Nephron progenitor cell (in vitro differentiated cells): Measurements from ENCODE around the gene GRIN2C.
"Not testable (repeated sequence)": the region's sequence is repeated elsewhere in the genome, so short reads cannot be mapped to it uniquely, and the experiment has no call there.

ENCODE experiments used
- DNase-seq: peaks from one replicate; pipeline ENCODE4 v3.0.0; 2021
- H3K27ac Mint-ChIP-seq: 2 replicates; pipeline ENCODE4 v1.8.0; 2021; ENCODE audit warnings: mild to moderate bottlenecking, moderate library complexity, mixed read lengths
- H3K27me3 Mint-ChIP-seq: 2 replicates; pipeline ENCODE4 v1.8.0; 2021; ENCODE audit warnings: mild to moderate bottlenecking, low read depth, mixed read lengths; ENCODE audit not compliant: poor library complexity
- H3K36me3 Mint-ChIP-seq: 2 replicates; pipeline ENCODE4 v1.8.0; 2021; ENCODE audit warnings: low read depth, mixed read lengths
- H3K4me1 Mint-ChIP-seq: 2 replicates; pipeline ENCODE4 v1.8.0; 2021; ENCODE audit warnings: mixed read lengths
- H3K4me3 Mint-ChIP-seq: 2 replicates; pipeline ENCODE4 v1.8.0; 2021; ENCODE audit warnings: mild to moderate bottlenecking, moderate library complexity, mixed read lengths
- H3K9me3 Mint-ChIP-seq: 2 replicates; pipeline ENCODE4 v1.8.0; 2021; ENCODE audit warnings: mild to moderate bottlenecking, moderate library complexity, mixed read lengths
- TF ChIP-seq, protein P1 (sequence below): fragments of 200-600 bp; sonication (generic); IDR thresholded peaks from 2 replicates; pipeline ENCODE4 v1.5.0; 2021; ENCODE audit warnings: antibody characterized with exemption

Gene GRIN2C

DNA sequence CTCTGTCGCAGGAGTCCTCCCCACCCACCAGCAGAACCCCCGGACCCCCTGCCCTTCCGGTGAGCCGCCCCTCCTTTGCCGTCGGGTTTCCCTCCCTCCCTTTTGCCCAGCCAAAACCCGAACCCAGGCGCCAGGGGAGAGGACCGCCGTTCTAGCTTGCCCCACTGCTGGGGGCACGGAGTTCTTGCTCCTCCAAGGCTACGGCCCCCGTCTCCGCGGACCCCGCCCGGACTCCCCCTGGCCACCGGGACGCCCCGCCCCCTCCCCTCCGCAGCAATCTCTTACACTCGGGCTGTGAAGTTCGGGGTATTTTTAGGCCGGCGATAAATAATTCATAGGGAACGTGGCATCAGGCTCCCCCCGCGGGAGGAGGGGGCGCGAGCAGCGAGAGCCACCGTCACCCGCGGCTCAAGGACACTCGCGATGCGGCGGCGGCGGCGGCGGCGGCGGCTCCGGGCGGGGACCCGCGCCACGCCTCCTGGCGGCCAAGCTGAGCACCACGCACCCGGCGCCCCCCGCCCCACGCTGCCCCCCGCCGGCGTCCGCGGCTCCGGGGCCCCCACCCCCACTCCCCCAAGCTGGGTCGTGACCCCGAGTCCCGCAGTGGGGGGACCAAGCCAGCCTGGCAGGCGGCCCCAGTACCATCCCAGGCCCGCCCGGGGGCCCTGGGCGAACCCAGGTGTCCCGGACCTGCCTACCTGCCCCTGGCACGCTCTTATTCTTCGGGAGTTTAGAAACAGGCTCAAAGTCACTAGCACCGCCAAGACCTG, at the start of gene GRIN2C:
Gene GRIN2C (minus strand): TSS at position 427 of the 770 bp plus-strand sequence. CDS start 4,793 bp downstream, outside the sequence.
- H3K9me3 Mint-ChIP-seq, result peaks cover 6% of the 10 kb centered on the region
- DNase-seq, result peak; percentile 71
- H3K4me3 Mint-ChIP-seq, result peak within 1 kb of the TSS; percentile 54
- H3K36me3 Mint-ChIP-seq, result no peaks in the 10 kb centered on the region
- peaks cover 86% of the 10 kb centered on the region for H3K27me3 Mint-ChIP-seq
- TF ChIP-seq, protein P1, sequence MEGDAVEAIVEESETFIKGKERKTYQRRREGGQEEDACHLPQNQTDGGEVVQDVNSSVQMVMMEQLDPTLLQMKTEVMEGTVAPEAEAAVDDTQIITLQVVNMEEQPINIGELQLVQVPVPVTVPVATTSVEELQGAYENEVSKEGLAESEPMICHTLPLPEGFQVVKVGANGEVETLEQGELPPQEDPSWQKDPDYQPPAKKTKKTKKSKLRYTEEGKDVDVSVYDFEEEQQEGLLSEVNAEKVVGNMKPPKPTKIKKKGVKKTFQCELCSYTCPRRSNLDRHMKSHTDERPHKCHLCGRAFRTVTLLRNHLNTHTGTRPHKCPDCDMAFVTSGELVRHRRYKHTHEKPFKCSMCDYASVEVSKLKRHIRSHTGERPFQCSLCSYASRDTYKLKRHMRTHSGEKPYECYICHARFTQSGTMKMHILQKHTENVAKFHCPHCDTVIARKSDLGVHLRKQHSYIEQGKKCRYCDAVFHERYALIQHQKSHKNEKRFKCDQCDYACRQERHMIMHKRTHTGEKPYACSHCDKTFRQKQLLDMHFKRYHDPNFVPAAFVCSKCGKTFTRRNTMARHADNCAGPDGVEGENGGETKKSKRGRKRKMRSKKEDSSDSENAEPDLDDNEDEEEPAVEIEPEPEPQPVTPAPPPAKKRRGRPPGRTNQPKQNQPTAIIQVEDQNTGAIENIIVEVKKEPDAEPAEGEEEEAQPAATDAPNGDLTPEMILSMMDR, result peak; percentile 25
- H3K27ac Mint-ChIP-seq, result no peak within 1 kb of the TSS
- peaks cover 1% of the 10 kb centered on the region for H3K4me1 Mint-ChIP-seq

DNA sequence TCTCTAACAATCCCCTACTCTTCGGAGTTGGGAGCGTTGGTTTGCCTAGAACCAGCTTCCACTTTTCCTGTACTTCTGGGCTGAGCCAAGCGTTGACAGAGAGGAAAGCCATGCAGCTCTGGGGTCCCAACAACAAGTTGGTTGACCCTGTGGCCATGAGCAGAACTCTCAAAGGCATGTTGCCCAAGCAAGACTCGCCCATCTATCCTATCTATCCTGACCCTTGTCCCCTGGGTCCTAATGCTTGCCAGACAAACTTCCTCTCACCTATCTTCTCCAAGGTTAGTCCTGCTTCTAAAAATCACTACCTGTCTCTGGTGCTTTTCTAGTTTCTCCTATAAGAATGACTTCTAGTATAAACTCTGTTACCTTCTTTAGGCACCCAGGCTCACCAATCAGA, 49.4 kb upstream of the GRIN2C start:
- not testable (repeated sequence) for H3K27ac Mint-ChIP-seq, H3K36me3 Mint-ChIP-seq, H3K9me3 Mint-ChIP-seq, H3K4me1 Mint-ChIP-seq, H3K4me3 Mint-ChIP-seq, DNase-seq
- H3K27me3 Mint-ChIP-seq, result peaks cover 40% of the 10 kb centered on the region

DNA sequence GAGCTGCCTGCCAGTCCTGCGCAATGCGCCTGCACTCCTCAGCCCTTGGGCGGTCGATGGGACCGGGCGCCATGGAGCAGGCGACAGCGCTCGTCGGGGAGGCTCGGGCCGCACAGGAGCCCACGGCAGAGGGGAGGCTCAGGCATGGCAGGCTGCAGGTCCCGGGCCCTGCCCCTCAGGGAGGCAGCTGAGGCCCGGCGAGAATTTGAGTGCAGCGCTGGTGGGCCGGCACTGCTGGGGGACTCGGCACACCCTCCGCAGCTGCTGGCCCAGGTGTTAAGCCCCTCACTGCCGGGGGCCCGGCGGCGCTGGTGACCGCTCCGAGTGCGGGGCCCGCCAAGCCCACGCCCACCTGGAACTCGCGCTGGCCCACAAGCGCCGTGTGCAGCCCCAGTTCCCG, 47.3 kb upstream of the GRIN2C start:
- Mint-ChIP-seq H3K36me3 (no peaks in the 10 kb centered on the region), H3K27ac (no peak overlapping the region), H3K9me3 (no peaks in the 10 kb centered on the region), H3K27me3 (peaks cover 49% of the 10 kb centered on the region), H3K4me1 (peaks cover 6% of the 10 kb centered on the region), H3K4me3 (no peak overlapping the region)
- no peak for DNase-seq
- TF ChIP-seq, protein P1, result no peak

DNA sequence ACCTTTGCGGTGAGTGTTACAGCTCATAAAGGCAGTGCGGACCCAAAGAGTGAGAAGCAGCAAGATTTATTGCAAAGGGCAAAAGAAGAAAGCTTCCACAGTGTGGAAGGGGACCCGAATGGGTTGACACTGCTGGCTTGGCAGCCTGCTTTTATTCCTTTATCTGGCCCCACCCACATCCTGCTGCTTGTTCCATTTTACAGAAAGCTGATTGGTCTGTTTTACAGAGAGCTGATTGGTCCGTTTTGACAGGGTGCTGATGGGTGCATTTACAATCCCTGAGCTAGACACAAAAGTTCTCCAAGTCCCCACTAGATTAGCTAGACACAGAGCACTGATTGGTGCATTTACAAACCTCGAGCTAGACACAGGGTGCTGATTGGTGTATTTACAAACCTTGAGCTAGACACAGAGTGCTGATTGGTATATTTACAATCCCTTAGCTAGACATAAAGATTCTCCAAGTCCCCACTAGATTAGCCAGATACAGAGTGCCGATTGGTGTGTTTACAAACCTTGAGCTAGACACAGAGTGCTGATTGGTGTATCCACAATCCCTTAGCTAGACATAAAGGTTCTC, 46.6 kb upstream of the GRIN2C start:
- not testable (repeated sequence) for DNase-seq, H3K36me3 Mint-ChIP-seq, H3K27ac Mint-ChIP-seq

DNA sequence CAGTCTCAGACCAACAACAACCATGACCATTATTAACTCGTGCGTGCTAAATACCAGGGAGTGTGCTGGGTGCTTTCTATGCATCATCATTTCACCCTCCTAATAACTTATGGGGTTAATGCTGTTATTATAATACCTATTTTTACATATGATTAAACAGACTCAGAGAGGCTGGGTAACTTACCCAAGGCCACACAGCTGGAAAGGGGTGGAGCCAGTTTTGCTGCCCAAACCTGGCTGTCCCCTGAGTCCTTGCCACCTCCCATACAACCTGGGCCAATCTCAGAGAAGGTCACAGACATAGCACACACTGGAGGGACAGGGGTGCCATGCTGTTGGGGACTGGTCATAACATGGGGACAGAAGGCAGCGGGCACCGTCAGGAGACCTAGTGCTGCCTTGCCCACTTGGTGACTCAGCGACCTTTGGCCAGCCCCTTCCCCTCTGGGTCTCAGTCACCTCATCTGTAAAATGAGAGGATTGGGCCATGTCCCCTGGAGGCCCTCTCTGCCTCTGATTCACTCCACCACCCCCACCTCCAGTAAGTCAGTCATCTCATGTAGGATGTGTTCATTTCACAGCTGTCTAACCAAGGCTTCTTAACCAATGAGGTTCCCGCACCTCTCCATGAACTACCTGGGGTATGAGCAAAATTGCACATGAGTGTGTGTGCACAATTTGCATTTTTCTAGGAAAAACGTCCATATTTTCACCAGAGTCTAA, 45.2 kb upstream of the GRIN2C start:
- TF ChIP-seq, protein P1, result no peak
- no peak overlapping the region for H3K27ac Mint-ChIP-seq
- H3K4me1 Mint-ChIP-seq, result peaks cover 6% of the 10 kb centered on the region
- H3K4me3 Mint-ChIP-seq, result no peak overlapping the region
- DNase-seq, result no peak
- H3K9me3 Mint-ChIP-seq, result no peaks in the 10 kb centered on the region
- H3K36me3 Mint-ChIP-seq, result no peaks in the 10 kb centered on the region
- peaks cover 55% of the 10 kb centered on the region for H3K27me3 Mint-ChIP-seq

More for the DNA sequence above, 46.6 kb upstream of the GRIN2C start:
- H3K4me3 Mint-ChIP-seq, H3K9me3 Mint-ChIP-seq, H3K4me1 Mint-ChIP-seq: not testable (repeated sequence)
- H3K27me3 Mint-ChIP-seq, result peaks cover 53% of the 10 kb centered on the region

DNA sequence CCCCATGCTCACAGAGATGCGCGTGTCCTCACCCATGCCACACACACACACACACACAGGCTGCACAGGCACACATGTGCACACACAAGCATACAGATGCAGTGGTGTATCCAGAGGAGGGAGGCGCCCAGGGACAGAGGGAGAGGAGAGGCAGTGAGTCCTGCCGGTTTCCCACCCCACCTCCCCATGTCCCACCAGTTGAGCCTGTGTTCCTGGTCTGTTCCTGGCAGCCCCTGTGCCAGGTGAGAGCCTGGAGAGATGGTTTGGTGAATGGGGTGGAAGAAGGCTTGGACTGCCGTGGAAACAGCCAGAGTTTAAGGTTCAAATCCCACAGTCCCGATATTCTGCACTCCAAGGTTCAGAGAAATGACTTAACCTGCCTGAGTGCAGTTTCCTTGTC, 44.0 kb upstream of the GRIN2C start:
- H3K27me3 Mint-ChIP-seq, result peaks cover 54% of the 10 kb centered on the region

More for the DNA sequence above, 44.0 kb upstream of the GRIN2C start:
- Mint-ChIP-seq H3K4me1 (peaks cover 6% of the 10 kb centered on the region), H3K4me3 (no peak overlapping the region), H3K9me3 (no peaks in the 10 kb centered on the region), H3K27ac (no peak overlapping the region), H3K36me3 (no peaks in the 10 kb centered on the region)
- TF ChIP-seq, protein P1, result no peak
- DNase-seq, result no peak
